Ishikawa (cell line): ENCODE results near the gene RHCE.

Experiments
- EGR1 ChIP-seq: IDR thresholded peaks from 2 replicates; pipeline ENCODE4 v1.6.1; 2012
- FOXM1 ChIP-seq: IDR thresholded peaks from 2 replicates; pipeline ENCODE4 v1.6.1; 2012; ENCODE audit warnings: low read depth, borderline replicate concordance
- TCF12 ChIP-seq: IDR thresholded peaks from 2 replicates; pipeline ENCODE4 v1.6.1; 2012; ENCODE audit warnings: low read depth
- YY1 ChIP-seq: IDR thresholded peaks from 2 replicates; pipeline ENCODE4 v1.6.1; 2012; ENCODE audit warnings: low read depth

- TF ChIP-seq TCF12: no peak
- no peak for TF ChIP-seq YY1
- TF ChIP-seq FOXM1: no peak
- TF ChIP-seq EGR1: no peak
These were observed 7.1 kb upstream of the RHCE start for GRCh38 chr1:25427696-25428095.
